Psoas muscle (tissue), 8 donors: Measurements from ENCODE around the gene SLC25A48. TPM values are rescaled to one million over a fixed set of nuclear protein-coding genes. Genes with fewer than 3 reads are reported as not detected.

Source experiments
- ATAC-seq, 4 donors: fragments of 200-7000 bp; cut with Tn5 transposase; one replicate each; pipeline ENCODE4 v1.9.1; 2020; ENCODE audit warnings: moderate library complexity in 3 of 4, mild to moderate bottlenecking in 2 of 4
- DNase-seq, 2 donors: peaks; one replicate each; pipeline ENCODE4 v3.0.0-alpha.2; 2020
- H3K27ac ChIP-seq: fragments of 200-600 bp; one replicate; pipeline ENCODE4 v1.8.0; 2022
- H3K27me3 ChIP-seq, 3 donors: fragments of 200-600 bp in 1 of 3; one replicate each; pipeline versions ENCODE4 v1.6.1 to v1.8.0; 2013 to 2022; ENCODE audit warnings: low read length in 2 of 3, mild to moderate bottlenecking in 2 of 3, moderate library complexity in 1 of 3; ENCODE audit not compliant: insufficient read depth in 3 of 3
- H3K36me3 ChIP-seq, 2 donors: fragments of 200-600 bp in 1 of 2; one replicate each; pipeline versions ENCODE4 v1.6.1 to v1.8.0; 2013 to 2022; ENCODE audit warnings: low read depth in 1 of 2, mild to moderate bottlenecking in 1 of 2, moderate library complexity in 1 of 2; ENCODE audit not compliant: insufficient read depth in 1 of 2
- H3K4me1 ChIP-seq: fragments of 200-600 bp; one replicate; pipeline ENCODE4 v1.8.0; 2022
- H3K4me3 ChIP-seq: fragments of 200-600 bp; one replicate; pipeline ENCODE4 v1.8.0; 2022; ENCODE audit warnings: mild to moderate bottlenecking
- H3K9me3 ChIP-seq: fragments of 200-600 bp; one replicate; pipeline ENCODE4 v1.8.0; 2022
- CTCF ChIP-seq: fragments of 200-600 bp; IDR thresholded peaks from one replicate; pipeline ENCODE4 v1.8.0; 2022; ENCODE audit warnings: antibody characterized with exemption
- WGBS, 3 donors: extraction: QIAGEN DNeasy Blood & Tissue Kit; methylation state at CpG; one replicate each; pipeline versions ENCODE4 v1.1.6 to v1.1.7; 2013; 5-methylcytosine and 5-hydroxymethylcytosine counted together
- intact Hi-C, 2 donors: fragments of 100-400 bp; cut with DNase I; formaldehyde crosslinking; loops; one replicate each; pipeline versions ENCODE4 v1.11.0 to v1.14.2; 2022
- polyA plus RNA-seq, 3 donors: library from polyadenylated mRNA; stranded (reverse); fragments of 200-250 nt; gene quantifications; one replicate each; pipeline ENCODE4 v1.2.3, GENCODE V29; 2013
- total RNA-seq, 4 donors: library from RNA; stranded (reverse); fragmentation: NEBNext Ultra II Directional in 2 of 4; extraction: Animal tissue kit (Norgen Biotek cat#: 25700) in 2 of 4; gene quantifications; one replicate each; pipeline versions ENCODE4 v1.2.1 to v1.2.4, GENCODE V29; 2021 to 2023
- donor health status: healthy with polysubstance abuse.
- donor health status: DM: no; HTN: no; CAD: no; lungs with moderate emphysema.
- donor health status: Bipolar disorder and iron deficiency.
- donor health status: healthy.
- donor health status: DM: yes; HTN: yes; CAD: no.
- donor health status: DM: no; HTN: no; CAD: no.
- donor health status: DM: no; HTN: no; CAD: no.
- donor health status: DM: yes; HTN: yes; CAD: no.

The SLC25A48 gene
- total and polyA plus RNA-seq, 7 donors, result 1.7 to 9.6 (median 5.6) TPM; not detected in 1

DNA sequence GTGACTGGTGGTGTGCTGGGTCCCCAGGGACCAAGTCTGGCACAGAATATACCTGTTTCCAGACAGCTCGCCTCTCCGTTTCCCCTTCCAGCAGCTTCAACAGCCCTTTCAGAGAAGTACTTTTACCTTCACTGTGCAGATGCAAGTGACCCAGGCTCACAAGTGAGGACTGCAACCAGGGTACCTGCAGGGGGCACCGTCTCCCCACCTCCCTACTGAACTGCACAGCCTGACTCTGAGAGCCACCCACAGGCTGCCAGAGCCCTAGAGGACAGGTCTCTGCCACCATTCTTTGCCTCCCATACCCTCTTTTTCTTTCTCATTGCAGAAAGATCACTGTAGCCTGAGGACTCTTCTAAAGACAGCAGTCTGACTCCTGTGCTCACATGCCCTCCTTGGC, 45.8 kb downstream of the SLC25A48 start:
- Histone ChIP-seq H3K27ac (no peak overlapping the region), H3K9me3 (no peaks in the 10 kb centered on the region), H3K27me3 (peaks cover 0 to 2% (median 0%) of the 10 kb centered on the region in 3 donors), H3K4me1 (peaks cover 17% of the 10 kb centered on the region), H3K4me3 (no peak overlapping the region), H3K36me3 (no peaks in the 10 kb centered on the region)
- DNase-seq, result no peak
- TF ChIP-seq CTCF, result no peak
- intact Hi-C loops, result no loop called here
- 53 to 75% (median 72%) methylated on average over 3 of the region's 3 CpGs for WGBS, 3 donors
- no peak for ATAC-seq

GRCh38 chr5:135880801-135881200, 46.3 kb downstream of the SLC25A48 start:
- intact Hi-C loops, result no loop called here
- no peak for TF ChIP-seq CTCF
- 80 to 85% (median 84%) methylated on average over 7 of the region's 7 CpGs for whole genome bisulfite sequencing, 3 donors
- ATAC-seq, result no peak
- Histone ChIP-seq H3K36me3 (no peaks in the 10 kb centered on the region), H3K9me3 (no peaks in the 10 kb centered on the region), H3K4me3 (no peak overlapping the region), H3K4me1 (peaks cover 17% of the 10 kb centered on the region), H3K27ac (no peak overlapping the region), H3K27me3 (no peaks in the 10 kb centered on the region)
- no peak for DNase-seq

DNA sequence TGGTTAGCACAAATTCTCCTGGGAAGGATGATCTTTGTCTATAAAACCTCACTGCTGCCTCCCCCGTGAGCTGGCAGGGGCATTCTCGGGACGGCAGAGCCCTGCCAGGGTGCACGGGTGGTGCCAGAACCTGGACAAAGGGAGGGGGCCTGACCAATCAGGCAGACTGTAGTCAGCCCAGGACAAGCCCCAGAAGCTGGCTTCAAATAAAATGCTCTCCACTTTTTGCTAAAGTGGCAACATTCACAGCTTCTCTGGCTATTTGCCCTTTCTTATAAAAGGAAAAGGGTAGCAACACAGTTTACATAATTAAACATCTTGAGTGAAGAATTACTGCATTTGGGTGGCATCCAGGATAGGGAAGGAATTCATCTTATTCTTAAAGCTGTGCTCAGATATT, 46.8 kb downstream of the SLC25A48 start:
- H3K36me3 ChIP-seq, result no peaks in the 10 kb centered on the region
- H3K27ac ChIP-seq, result no peak overlapping the region
- no peaks in the 10 kb centered on the region for H3K9me3 ChIP-seq
- no peaks in the 10 kb centered on the region for H3K27me3 ChIP-seq
- intact Hi-C loops, result no loop called here
- 42 to 47% (median 45%) methylated on average over 4 of the region's 4 CpGs for WGBS, 3 donors
- DNase-seq, result no peak
- ATAC-seq, result no peak
- H3K4me3 ChIP-seq, result no peak overlapping the region
- H3K4me1 ChIP-seq, result peaks cover 17% of the 10 kb centered on the region
- no peak for TF ChIP-seq CTCF

GRCh38 chr5:135881819-135882218, 47.4 kb downstream of the SLC25A48 start:
- intact Hi-C loops, result no loop called here
- ATAC-seq (no peak), DNase-seq (no peak)
- no peak overlapping the region for H3K4me3 ChIP-seq
- H3K4me1 ChIP-seq, result peaks cover 17% of the 10 kb centered on the region
- H3K27ac ChIP-seq, result no peak overlapping the region
- H3K9me3 ChIP-seq, result no peaks in the 10 kb centered on the region
- no peaks in the 10 kb centered on the region for H3K27me3 ChIP-seq
- 72 to 77% (median 76%) methylated on average over 3 of the region's 3 CpGs for WGBS, 3 donors
- TF ChIP-seq CTCF, result no peak
- no peaks in the 10 kb centered on the region for H3K36me3 ChIP-seq

- ATAC-seq (no peak), DNase-seq (no peak)
- WGBS, 3 donors, result 82 to 86% (median 82%) methylated on average over 3 of the region's 3 CpGs
- Histone ChIP-seq H3K27me3 (no peaks in the 10 kb centered on the region), H3K27ac (no peak overlapping the region), H3K9me3 (no peaks in the 10 kb centered on the region), H3K4me3 (no peak overlapping the region), H3K36me3 (no peaks in the 10 kb centered on the region), H3K4me1 (peaks cover 13% of the 10 kb centered on the region)
- TF ChIP-seq CTCF, result no peak
- intact Hi-C loops, result no loop called here
These were observed 48.6 kb downstream of the SLC25A48 start for GRCh38 chr5:135883026-135883425.
